MM.1S (cell line): ENCODE measurements around the gene TMEM60.
"Not testable (repeated sequence)": the region's sequence is repeated elsewhere in the genome, so short reads cannot be mapped to it uniquely, and the experiment has no call there.

Experiments used
- DNase-seq: peaks from one replicate; pipeline ENCODE4 v3.0.0-alpha.2; 2015
- H2AFZ ChIP-seq: fragments of 300-600 bp; sonication (generic); 2 replicates; pipeline ENCODE4 v1.6.0; 2016; ENCODE audit warnings: antibody characterized with exemption, low read length
- H3F3A ChIP-seq: fragments of 300-600 bp; sonication (generic); 2 replicates; pipeline ENCODE4 v1.6.1; 2016; ENCODE audit warnings: mild to moderate bottlenecking, antibody characterized with exemption, low read length, moderate library complexity, mixed read lengths; ENCODE audit not compliant: insufficient read depth
- H3K27ac ChIP-seq: fragments of 300-600 bp; sonication (generic); 2 replicates; pipeline ENCODE4 v1.5.1; 2016; ENCODE audit warnings: mild to moderate bottlenecking, low read length
- H3K27me3 ChIP-seq: fragments of 300-600 bp; sonication (generic); replicated peaks from 2 replicates; pipeline ENCODE4 v1.6.0; 2016; ENCODE audit warnings: low read length; ENCODE audit not compliant: insufficient read depth
- H3K36me3 ChIP-seq: fragments of 300-600 bp; sonication (generic); replicated peaks from 2 replicates; pipeline ENCODE4 v1.6.1; 2016; ENCODE audit warnings: mild to moderate bottlenecking, low read length, mixed read lengths; ENCODE audit not compliant: insufficient read depth
- H3K4me1 ChIP-seq: fragments of 300-600 bp; sonication (generic); 2 replicates; pipeline ENCODE4 v1.6.1; 2016; ENCODE audit warnings: low read length, mixed read lengths
- H3K4me2 ChIP-seq: fragments of 300-600 bp; sonication (generic); 2 replicates; pipeline ENCODE4 v1.6.0; 2016; ENCODE audit warnings: low read depth, low read length
- H3K4me3 ChIP-seq: fragments of 300-600 bp; sonication (generic); 2 replicates; pipeline ENCODE4 v1.5.1; 2016; ENCODE audit warnings: low read length, mixed read lengths
- H3K79me2 ChIP-seq: fragments of 300-600 bp; sonication (generic); 2 replicates; pipeline ENCODE4 v1.6.1; 2016; ENCODE audit warnings: mixed run types, low read length, mixed read lengths
- H3K9ac ChIP-seq: fragments of 300-600 bp; sonication (generic); 2 replicates; pipeline ENCODE4 v1.6.1; 2016; ENCODE audit warnings: low read length, mixed read lengths
- H3K9me2 ChIP-seq: fragments of 300-600 bp; sonication (generic); replicated peaks from 2 replicates; pipeline ENCODE4 v1.6.1; 2016; ENCODE audit warnings: mild to moderate bottlenecking, low read length, mixed read lengths; ENCODE audit not compliant: insufficient read depth
- H3K9me3 ChIP-seq: fragments of 300-600 bp; sonication (generic); replicated peaks from 2 replicates; pipeline ENCODE4 v1.6.1; 2016; ENCODE audit warnings: mild to moderate bottlenecking, low read length, mixed read lengths; ENCODE audit not compliant: insufficient read depth
- H4K20me1 ChIP-seq: fragments of 300-600 bp; sonication (generic); 2 replicates; pipeline ENCODE4 v1.6.1; 2016; ENCODE audit warnings: mild to moderate bottlenecking, low read length, moderate library complexity, mixed read lengths; ENCODE audit not compliant: insufficient read depth
- EZH2 ChIP-seq: fragments of 300-600 bp; sonication (generic); optimal IDR thresholded peaks from 2 replicates; pipeline ENCODE3; 2017; ENCODE audit warnings: low read depth, mild to moderate bottlenecking, antibody characterized with exemption, low read length, mixed read lengths
- EZH2phosphoT487 ChIP-seq: fragments of 300-600 bp; sonication (generic); IDR thresholded peaks from 2 replicates; pipeline ENCODE4 v1.6.1; 2018; ENCODE audit warnings: antibody characterized with exemption, low read length
- TF ChIP-seq, protein P1 (sequence below): fragments of 300-600 bp; sonication (generic); IDR thresholded peaks from 2 replicates; pipeline ENCODE4 v1.5.1; 2016; ENCODE audit warnings: antibody characterized with exemption, low read length, mixed read lengths

TMEM60 gene

DNA sequence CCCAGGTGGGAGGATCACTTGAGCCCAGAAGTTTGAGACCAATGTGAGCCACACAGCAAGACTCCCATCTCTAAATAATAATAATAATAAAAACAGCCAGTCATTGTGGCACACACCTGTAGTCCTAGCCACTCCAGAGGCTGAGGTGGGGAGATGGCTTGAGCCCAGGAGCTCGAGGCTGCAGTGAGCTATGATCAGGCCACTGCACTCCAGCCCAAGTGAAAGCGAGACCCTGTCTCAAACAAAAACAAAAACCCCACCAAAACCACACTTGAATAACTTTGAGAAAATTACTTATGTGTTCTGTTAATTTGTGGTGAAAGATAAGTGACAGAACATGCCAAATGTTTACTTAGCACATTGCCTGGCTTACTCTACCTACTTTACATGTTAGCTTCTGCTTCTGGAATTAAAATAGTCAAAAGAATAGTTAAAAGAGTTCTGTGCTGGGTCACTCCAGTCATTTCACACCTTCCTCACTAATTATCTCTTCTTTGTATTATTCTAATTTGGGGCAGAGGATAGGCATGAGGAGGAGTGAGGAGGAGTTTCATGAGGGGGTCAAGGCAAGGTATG, 9.8 kb downstream of the TMEM60 start:
- no peak overlapping the region for H3K4me3 ChIP-seq
- no peaks in the 10 kb centered on the region for H3K79me2 ChIP-seq
- TF ChIP-seq EZH2: no peak
- TF ChIP-seq EZH2phosphoT487: no peak
- TF ChIP-seq, protein P1, sequence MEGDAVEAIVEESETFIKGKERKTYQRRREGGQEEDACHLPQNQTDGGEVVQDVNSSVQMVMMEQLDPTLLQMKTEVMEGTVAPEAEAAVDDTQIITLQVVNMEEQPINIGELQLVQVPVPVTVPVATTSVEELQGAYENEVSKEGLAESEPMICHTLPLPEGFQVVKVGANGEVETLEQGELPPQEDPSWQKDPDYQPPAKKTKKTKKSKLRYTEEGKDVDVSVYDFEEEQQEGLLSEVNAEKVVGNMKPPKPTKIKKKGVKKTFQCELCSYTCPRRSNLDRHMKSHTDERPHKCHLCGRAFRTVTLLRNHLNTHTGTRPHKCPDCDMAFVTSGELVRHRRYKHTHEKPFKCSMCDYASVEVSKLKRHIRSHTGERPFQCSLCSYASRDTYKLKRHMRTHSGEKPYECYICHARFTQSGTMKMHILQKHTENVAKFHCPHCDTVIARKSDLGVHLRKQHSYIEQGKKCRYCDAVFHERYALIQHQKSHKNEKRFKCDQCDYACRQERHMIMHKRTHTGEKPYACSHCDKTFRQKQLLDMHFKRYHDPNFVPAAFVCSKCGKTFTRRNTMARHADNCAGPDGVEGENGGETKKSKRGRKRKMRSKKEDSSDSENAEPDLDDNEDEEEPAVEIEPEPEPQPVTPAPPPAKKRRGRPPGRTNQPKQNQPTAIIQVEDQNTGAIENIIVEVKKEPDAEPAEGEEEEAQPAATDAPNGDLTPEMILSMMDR: no peak
- H3K4me2 ChIP-seq: no peak overlapping the region
- H3K9ac ChIP-seq: no peak overlapping the region
- H3F3A ChIP-seq: 0 out of 2 replicates have a peak, but pooled peaks cover 4% of the 10 kb centered on the region
- no peak overlapping the region for H3K27ac ChIP-seq
- H3K27me3 ChIP-seq: no peaks in the 10 kb centered on the region
- H2AFZ ChIP-seq: no peak overlapping the region
- H4K20me1 ChIP-seq: no peaks in the 10 kb centered on the region
- H3K9me3 ChIP-seq: no peaks in the 10 kb centered on the region
- H3K9me2 ChIP-seq: no peaks in the 10 kb centered on the region
- H3K36me3 ChIP-seq: no peaks in the 10 kb centered on the region
- no peak for DNase-seq
- no peaks in the 10 kb centered on the region for H3K4me1 ChIP-seq

DNA sequence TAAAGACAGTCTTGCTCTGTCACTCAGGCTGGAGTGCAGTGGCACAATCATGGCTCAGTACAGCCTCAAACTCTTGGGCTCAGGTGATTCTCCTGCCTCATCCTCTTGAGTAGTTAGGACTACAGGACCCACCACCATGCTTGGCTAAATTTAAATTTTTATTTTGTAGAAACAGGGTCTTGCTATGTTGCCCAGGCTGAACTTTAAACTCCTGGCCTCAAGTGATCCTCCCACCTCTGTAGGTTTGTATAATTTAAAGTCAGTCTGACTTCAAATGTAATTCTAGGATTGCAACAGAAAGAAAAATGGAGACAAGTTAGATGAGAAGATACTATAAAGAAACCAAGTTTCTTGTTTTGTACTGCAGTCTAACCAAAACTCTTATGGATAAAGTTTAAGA, 11.5 kb downstream of the TMEM60 start:
- Histone ChIP-seq H3K36me3 (no peaks in the 10 kb centered on the region), H3K9me3 (no peaks in the 10 kb centered on the region), H3K4me2 (no peak overlapping the region), H3K4me3 (no peak overlapping the region), H3K9me2 (no peaks in the 10 kb centered on the region), H3K4me1 (no peaks in the 10 kb centered on the region), H3K27me3 (no peaks in the 10 kb centered on the region), H2AFZ (no peak overlapping the region), H4K20me1 (no peaks in the 10 kb centered on the region), H3K27ac (no peak overlapping the region), H3F3A (0 out of 2 replicates have a peak, but pooled peaks cover 3% of the 10 kb centered on the region), H3K9ac (no peak overlapping the region), H3K79me2 (no peaks in the 10 kb centered on the region)
- no peak for DNase-seq
- TF ChIP-seq EZH2phosphoT487 (no peak), EZH2 (no peak)
- TF ChIP-seq, protein P1: no peak

DNA sequence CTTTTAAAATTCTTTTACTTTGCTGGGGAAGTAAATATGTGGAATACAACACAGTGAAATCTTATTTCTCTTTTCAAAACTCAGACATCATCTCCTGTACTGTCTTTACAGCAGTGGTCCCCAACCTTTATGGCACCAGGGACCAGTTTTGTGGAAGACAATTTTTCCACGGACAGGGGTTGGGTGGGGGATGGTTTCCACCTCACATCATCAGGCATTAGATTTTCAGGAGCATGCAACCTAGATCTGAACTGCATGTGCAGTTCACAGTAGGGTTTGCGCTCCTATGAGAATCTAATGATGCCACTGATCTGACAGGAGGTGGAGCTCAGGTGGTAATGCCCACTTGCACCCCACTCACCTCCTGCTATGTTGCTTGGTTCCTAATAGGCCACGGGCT, 12.2 kb downstream of the TMEM60 start:
- H3K27ac ChIP-seq: no peak overlapping the region
- no peaks in the 10 kb centered on the region for H4K20me1 ChIP-seq
- no peaks in the 10 kb centered on the region for H3K36me3 ChIP-seq
- H3K9me2 ChIP-seq: no peaks in the 10 kb centered on the region
- H2AFZ ChIP-seq: no peak overlapping the region
- no peaks in the 10 kb centered on the region for H3F3A ChIP-seq
- H3K4me1 ChIP-seq: no peaks in the 10 kb centered on the region
- no peaks in the 10 kb centered on the region for H3K79me2 ChIP-seq
- DNase-seq: no peak
- no peaks in the 10 kb centered on the region for H3K9me3 ChIP-seq
- no peak overlapping the region for H3K9ac ChIP-seq
- H3K27me3 ChIP-seq: no peaks in the 10 kb centered on the region
- TF ChIP-seq EZH2: no peak
- TF ChIP-seq, protein P1: no peak
- TF ChIP-seq EZH2phosphoT487: no peak
- no peak overlapping the region for H3K4me3 ChIP-seq
- H3K4me2 ChIP-seq: no peak overlapping the region

DNA sequence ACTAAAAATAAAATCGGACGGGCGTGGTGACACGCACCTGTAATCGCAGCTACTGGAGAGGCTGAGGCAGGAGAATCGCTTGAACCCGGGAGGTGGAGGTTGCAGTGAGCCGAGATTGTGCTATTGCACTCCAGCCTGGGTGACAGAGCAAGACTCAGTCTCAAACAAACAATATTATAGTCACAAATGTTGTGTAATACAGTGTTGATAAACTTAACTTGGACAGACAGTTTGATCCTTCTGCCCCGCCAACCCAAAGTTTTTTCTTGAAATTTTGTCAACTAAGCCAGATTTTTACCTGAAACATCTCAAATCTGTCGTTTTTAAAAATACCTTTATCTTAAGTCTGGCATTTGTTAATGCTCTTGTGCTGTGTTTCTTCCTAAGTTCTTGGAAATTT, 13.8 kb downstream of the TMEM60 start:
- H3F3A ChIP-seq, H4K20me1 ChIP-seq, H3K9ac ChIP-seq, H3K9me3 ChIP-seq, H3K4me1 ChIP-seq, H3K79me2 ChIP-seq, H3K27me3 ChIP-seq, DNase-seq, H3K9me2 ChIP-seq, H2AFZ ChIP-seq, H3K36me3 ChIP-seq, H3K4me2 ChIP-seq, H3K4me3 ChIP-seq, H3K27ac ChIP-seq: not testable (repeated sequence)
